NT2/D1 (cell line): ENCODE measurements around the gene SHISA5.

Experiments used
- DNase-seq: peaks from one replicate; pipeline ENCODE4 v3.0.0-alpha.2; 2011; ENCODE audit warnings: low read depth, low spot score
- H3K27me3 ChIP-seq: 2 replicates; pipeline ENCODE4 v1.6.0; 2011; ENCODE audit warnings: mild to moderate bottlenecking; ENCODE audit not compliant: insufficient read length, insufficient read depth
- H3K36me3 ChIP-seq: 2 replicates; pipeline ENCODE4 v1.6.1; 2011; ENCODE audit warnings: mild to moderate bottlenecking, low read length, mixed read lengths; ENCODE audit not compliant: insufficient read depth, insufficient read length
- H3K4me1 ChIP-seq: 2 replicates; pipeline ENCODE4 v1.5.1; 2011; ENCODE audit not compliant: insufficient read depth, insufficient read length
- H3K4me3 ChIP-seq: 2 replicates; pipeline ENCODE4 v1.5.1; 2011; ENCODE audit warnings: low read depth; ENCODE audit not compliant: insufficient read length
- H3K9ac ChIP-seq: 2 replicates; pipeline ENCODE4 v1.6.0; 2011; ENCODE audit warnings: low read depth; ENCODE audit not compliant: insufficient read length
- H3K9me3 ChIP-seq: 2 replicates; pipeline ENCODE4 v1.5.1; 2011; ENCODE audit warnings: mild to moderate bottlenecking, low read length; ENCODE audit not compliant: insufficient read depth
- SUZ12 ChIP-seq: IDR thresholded peaks from 2 replicates; pipeline ENCODE4 v1.6.1; 2011; ENCODE audit not compliant: insufficient read length, insufficient read depth; ENCODE audit errors: extremely low read depth
- YY1 ChIP-seq: IDR thresholded peaks from 2 replicates; pipeline ENCODE4 v1.6.1; 2011; ENCODE audit not compliant: insufficient read length, insufficient read depth
- ZNF274 ChIP-seq: IDR thresholded peaks from 2 replicates; pipeline ENCODE4 v1.6.1; 2011; ENCODE audit warnings: mild to moderate bottlenecking, low read depth, low read length

SHISA5 gene

DNA sequence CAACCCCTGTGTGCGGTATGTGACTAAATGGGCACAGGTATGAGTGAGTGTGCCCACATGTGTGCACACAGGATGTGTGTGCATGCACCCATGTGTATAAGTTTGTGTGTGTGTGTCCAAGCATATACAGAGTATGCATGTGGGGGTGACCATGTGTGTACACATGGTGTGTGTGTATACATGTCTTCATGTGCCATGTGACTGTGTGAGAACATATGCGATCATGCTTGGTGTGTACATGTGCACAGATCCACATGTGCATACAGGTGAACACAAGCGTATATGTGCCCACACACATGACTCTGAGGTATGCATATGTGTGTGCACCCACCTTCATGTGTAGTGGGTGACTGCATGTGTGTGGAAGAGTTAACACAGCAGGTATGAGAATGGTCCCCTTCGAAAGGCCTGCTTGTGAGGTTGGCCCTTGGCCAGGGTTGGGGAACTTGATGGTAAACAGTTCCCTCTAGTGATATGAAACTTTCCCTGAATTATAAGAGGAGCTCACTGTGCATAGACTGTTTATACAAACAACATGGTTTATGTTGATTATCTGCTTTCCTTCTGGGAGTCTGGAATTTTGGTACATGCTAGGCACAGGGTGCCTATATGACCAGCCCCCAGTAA is 42.3 kb upstream of the SHISA5 start:
- Histone ChIP-seq H3K9me3 (no peaks in the 10 kb centered on the region), H3K36me3 (peaks cover 37% of the 10 kb centered on the region), H3K4me3 (no peak overlapping the region), H3K9ac (no peak overlapping the region), H3K27me3 (no peaks in the 10 kb centered on the region), H3K4me1 (peaks cover 20% of the 10 kb centered on the region)
- DNase-seq, result no peak
- no peak for TF ChIP-seq YY1
- no peak for TF ChIP-seq ZNF274
- no peak for TF ChIP-seq SUZ12

DNA sequence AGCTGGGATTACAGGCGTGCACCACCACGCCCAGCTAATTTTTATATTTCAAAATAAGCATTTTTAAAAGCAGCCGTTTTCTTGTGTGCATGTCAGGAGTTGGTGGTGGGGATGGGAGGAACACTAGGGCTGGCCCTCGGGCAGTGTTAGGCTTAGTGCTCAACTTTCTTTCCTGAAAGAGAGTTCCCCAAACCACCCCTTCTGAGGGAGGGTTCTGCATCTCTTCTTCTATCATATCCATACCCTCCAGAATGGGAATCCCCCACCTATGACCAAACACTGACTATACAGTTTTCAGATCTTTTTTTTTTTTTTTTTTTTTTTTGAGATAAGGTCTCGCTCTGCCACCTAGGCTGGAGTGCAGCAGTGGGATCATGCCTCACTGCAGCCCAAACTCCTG is 40.2 kb upstream of the SHISA5 start:
- H3K4me1 ChIP-seq, result peaks cover 9% of the 10 kb centered on the region
- peaks cover 32% of the 10 kb centered on the region for H3K36me3 ChIP-seq
- H3K9me3 ChIP-seq, result no peaks in the 10 kb centered on the region
- H3K27me3 ChIP-seq, result no peaks in the 10 kb centered on the region
- H3K9ac ChIP-seq, result no peak overlapping the region
- no peak overlapping the region for H3K4me3 ChIP-seq
- no peak for DNase-seq
- TF ChIP-seq SUZ12, result no peak
- TF ChIP-seq YY1, result no peak
- TF ChIP-seq ZNF274, result no peak

DNA sequence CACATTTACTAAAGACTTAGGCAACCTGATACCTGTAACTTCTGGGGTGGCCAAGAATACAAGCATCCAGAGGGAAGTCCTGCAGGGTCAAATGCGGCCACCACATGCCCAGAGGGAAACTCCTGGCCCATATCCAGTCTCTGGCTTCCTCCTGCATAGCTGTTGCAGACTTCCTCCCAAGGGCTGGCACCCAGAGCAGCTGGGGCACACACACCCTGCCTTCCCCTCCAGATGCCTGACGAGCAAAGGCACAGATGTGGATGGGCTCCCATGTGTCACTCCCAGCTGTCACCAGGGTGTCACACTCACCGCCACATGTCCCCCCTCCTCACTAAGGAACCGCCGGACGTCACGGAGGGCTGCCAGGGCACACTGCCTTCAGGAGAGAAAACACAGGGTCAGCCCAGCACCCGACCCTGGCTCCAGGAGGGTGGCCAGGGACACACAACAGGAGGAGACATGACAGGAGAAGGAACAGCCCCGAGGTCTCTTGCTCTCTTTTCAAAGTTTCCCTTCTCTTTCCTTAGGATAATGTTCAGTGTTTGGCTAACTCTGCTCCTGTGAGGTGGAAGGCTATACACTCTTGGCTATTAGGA is 39.4 kb upstream of the SHISA5 start:
- TF ChIP-seq SUZ12 (no peak), YY1 (no peak), ZNF274 (no peak)
- Histone ChIP-seq H3K4me1 (peaks cover 5% of the 10 kb centered on the region), H3K36me3 (peaks cover 36% of the 10 kb centered on the region), H3K4me3 (no peak overlapping the region), H3K9me3 (no peaks in the 10 kb centered on the region), H3K9ac (no peak overlapping the region), H3K27me3 (no peaks in the 10 kb centered on the region)
- no peak for DNase-seq

DNA sequence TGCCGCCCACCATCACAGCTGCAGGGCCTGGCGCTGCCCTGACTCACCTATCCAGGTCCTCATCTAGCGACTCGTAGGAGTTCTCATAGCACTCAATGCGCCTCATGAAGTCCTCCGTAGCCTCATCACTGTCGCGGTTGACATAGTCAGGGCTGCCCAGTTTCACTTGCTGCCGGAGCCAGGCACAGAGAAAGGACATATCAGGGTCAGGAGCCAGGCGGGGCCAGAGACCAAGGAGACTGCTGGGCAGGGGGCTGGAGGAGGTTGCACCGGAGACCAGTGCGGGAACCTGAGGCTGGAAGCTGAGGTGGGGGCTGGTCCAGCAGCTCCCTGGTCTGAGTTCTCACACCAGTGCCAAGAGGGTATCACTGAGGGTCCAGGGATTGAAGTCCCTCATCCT is 34.5 kb upstream of the SHISA5 start:
- TF ChIP-seq ZNF274, result no peak
- no peak for TF ChIP-seq YY1
- no peak for TF ChIP-seq SUZ12
- Histone ChIP-seq H3K4me3 (no peak overlapping the region), H3K4me1 (peaks cover 3% of the 10 kb centered on the region), H3K9ac (no peak overlapping the region), H3K27me3 (no peaks in the 10 kb centered on the region), H3K9me3 (no peaks in the 10 kb centered on the region), H3K36me3 (peaks cover 49% of the 10 kb centered on the region)
- DNase-seq, result no peak

DNA sequence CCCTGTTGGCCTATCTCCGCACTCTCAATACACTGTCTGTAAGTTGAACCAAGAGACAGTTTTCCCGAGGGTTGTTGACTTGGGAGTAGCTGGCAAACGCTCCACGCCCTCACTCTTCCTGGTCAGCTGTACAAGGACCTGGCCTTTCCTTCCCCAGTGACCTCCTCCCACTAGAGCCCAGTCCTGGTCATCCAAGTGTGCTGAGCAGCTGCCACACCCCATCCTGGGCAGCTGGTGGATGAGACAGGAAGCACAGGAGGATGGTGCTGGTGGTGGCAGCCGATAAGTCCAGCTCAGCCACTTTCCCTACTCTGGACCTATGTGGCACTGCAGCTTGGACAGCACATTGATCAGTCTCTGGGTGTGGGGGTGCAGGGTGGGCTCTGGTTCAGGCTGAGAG is 32.8 kb upstream of the SHISA5 start:
- H3K4me1 ChIP-seq, result no peaks in the 10 kb centered on the region
- H3K4me3 ChIP-seq, result no peak overlapping the region
- H3K9ac ChIP-seq, result no peak overlapping the region
- no peaks in the 10 kb centered on the region for H3K27me3 ChIP-seq
- H3K9me3 ChIP-seq, result no peaks in the 10 kb centered on the region
- peaks cover 49% of the 10 kb centered on the region for H3K36me3 ChIP-seq
- DNase-seq, result no peak
- no peak for TF ChIP-seq SUZ12
- TF ChIP-seq ZNF274, result no peak
- no peak for TF ChIP-seq YY1

DNA sequence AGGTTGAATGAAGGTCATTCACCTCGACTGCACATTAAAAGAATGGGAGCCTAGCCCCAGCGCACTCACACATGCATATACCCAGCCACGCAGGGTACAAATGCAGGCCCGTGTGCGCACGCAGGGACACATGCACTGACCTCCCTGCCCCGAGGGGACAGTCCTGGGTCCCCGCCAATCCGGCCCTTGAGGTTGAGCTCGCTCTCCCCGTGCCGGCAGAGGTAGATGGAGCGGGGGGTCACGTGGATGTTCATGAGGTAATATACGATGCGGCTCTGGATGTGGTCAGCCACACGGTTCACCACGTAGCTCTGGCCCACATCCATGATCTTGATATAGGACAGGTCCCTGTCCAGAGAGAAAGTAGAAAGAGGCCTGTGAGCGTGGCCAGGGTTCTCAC is 32.1 kb upstream of the SHISA5 start:
- Histone ChIP-seq H3K27me3 (no peaks in the 10 kb centered on the region), H3K36me3 (peaks cover 49% of the 10 kb centered on the region), H3K9me3 (no peaks in the 10 kb centered on the region), H3K4me1 (no peaks in the 10 kb centered on the region), H3K9ac (no peak overlapping the region), H3K4me3 (no peak overlapping the region)
- no peak for DNase-seq
- TF ChIP-seq ZNF274, result no peak

DNA sequence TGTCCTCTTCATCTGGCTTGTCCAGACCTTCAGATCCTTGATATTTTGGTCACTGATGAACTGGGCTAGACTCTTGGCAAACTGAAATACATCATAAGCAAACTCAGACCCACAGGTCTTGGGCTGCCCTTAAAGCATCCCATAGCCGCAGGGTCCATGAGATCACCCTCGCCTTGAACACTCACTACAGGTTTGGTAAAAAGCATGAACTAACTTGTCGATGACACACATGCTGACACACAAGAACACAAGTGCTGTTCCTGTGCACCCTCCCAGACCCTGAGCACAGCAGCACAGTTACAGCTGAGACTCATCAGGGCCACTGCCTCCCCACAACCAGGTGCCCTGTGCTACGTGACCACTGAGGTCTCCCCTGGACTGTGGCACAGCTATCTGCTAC is 31.6 kb upstream of the SHISA5 start:
- Histone ChIP-seq H3K27me3 (no peaks in the 10 kb centered on the region), H3K36me3 (peaks cover 49% of the 10 kb centered on the region), H3K9me3 (no peaks in the 10 kb centered on the region), H3K4me1 (no peaks in the 10 kb centered on the region), H3K9ac (no peak overlapping the region), H3K4me3 (no peak overlapping the region)
- DNase-seq, result no peak
- TF ChIP-seq ZNF274, result no peak
- TF ChIP-seq YY1, result no peak
- TF ChIP-seq SUZ12, result no peak

DNA sequence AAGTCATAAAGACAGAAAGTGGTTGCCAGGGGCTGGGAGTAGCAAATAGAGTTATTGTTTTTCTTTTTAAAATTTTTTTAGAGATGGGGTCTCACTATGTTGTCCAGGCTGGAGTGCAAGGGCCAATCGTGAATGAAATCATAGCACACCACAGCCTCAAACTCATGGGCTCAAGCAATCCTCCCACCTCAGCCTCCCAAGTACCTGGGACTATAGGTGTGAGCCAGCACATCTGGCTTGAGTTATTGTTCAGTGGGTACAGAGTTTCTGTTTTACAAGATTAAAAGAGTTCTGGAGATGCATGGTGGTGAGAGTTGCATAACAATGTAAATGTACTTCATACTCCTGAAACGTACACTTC is 29.0 kb upstream of the SHISA5 start:
- peaks cover 35% of the 10 kb centered on the region for H3K36me3 ChIP-seq
- H3K27me3 ChIP-seq, result no peaks in the 10 kb centered on the region
- TF ChIP-seq YY1 (no peak), SUZ12 (no peak), ZNF274 (no peak)
- no peak overlapping the region for H3K9ac ChIP-seq
- no peaks in the 10 kb centered on the region for H3K4me1 ChIP-seq
- DNase-seq, result no peak
- H3K4me3 ChIP-seq, result no peak overlapping the region
- no peaks in the 10 kb centered on the region for H3K9me3 ChIP-seq
